NCI-H524 (cell line): Measurements from ENCODE around the gene ATAD3C.
"Not testable (repeated sequence)": the region's sequence is repeated elsewhere in the genome, so short reads cannot be mapped to it uniquely, and the experiment has no call there.

Source experiments
- DNase-seq, 2 experiments: peaks; one replicate each; lab custom pipeline; 2025; lab: John Stamatoyannopoulos, UW

Gene ATAD3C

GRCh38 chr1:1418464-1419362, 30.8 kb upstream of the ATAD3C start:
- no peak for DNase-seq

DNA sequence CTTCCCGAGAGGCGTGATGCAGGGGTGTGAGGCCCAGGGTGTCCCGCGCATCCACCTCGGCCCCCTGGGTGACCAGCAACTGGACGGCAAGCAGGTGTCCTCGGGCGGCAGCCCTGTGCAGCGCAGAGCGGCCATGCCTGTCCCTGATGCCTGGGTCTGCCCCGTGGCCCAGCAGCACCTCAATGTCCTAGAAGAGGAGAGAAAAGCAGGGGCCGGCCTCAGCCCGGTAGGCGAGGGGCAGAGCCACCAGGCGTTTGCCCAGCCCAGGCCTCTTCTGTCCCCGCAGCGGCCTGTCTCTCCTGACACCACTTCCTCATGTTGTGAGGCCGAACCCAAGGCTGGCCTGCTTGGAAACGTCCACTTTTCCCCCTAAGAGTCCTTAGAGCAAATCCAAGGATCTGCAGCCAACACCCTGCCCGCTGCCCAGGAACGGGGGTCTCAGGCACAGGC, 30.1 kb upstream of the ATAD3C start:
- DNase-seq: no peak

DNA sequence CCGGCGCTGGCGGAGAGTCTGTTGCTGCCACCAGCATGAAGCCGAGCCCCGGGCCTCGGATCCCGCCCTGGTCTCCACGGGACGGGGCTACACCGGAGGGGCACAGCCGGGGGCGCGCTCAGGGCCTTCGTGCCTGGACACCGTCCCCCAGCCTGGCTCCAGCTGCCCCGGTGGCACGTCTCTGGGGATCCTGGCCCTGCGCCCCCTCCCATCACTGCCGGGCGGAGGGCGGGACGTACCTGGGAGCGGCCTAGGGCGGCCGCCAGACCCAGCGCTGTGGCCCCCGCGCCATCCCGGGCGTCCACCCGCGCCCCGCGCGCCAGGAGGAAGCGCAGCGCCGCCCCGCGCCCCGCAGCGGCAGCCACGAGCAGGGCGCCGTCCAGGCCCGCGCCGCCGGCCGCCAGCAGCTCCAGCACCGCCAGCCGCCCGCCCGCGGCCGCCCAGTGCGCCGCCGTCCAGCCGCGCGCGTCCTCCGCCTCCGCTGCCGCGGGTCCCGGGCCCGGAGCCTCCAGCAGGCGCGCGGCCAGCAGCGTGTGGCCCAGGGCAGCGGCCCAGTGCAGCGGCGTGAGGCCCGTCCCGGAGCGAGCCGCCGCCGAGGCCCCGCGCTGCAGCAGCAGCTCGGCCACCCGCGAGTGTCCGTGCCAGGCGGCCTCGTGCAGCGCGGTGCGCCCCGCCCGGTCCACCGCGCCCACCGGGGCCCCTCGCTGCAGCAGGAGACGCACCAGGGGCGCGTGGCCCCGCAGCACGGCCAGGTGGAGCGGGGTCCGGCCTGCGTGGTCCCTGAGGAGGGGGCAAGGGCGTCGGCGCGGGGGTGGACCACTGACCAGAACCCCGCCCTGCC, 29.5 kb upstream of the ATAD3C start:
- DNase-seq: no peak

DNA sequence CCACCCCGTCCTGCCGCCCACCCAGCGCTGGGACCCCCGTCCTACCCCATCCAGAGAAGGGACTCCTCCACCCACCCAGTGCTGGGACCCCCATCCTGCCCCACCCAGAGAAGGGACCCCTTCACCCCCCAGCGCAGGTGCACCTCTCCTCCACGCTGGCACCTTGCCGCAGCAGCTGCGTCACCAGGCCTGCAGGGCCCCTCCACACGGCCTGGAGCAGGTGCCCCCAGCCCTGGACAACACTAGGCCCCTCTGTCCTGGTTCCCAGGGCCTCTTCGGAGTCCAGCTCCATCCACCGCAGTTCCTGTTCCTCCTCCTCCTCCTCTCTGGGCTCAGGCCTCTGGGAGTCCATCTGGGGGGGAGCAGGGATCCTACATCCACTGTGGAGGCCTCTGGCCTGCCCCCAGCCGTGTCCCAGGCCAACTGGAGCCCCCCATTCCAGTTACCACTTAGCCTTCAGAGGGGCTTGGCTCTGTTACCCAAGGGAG, 28.8 kb upstream of the ATAD3C start:
- DNase-seq: peak in 1 of 2 experiments; percentile 48

GRCh38 chr1:1421147-1421906, 28.2 kb upstream of the ATAD3C start, which contains the start of gene ANKRD65:
TSS of gene ANKRD65 (minus strand) at chr1:1421276. CDS start at chr1:1421005, 271 bp downstream.
- DNase-seq: peak; percentile 85 to 94

GRCh38 chr1:1421907-1422464, 27.5 kb upstream of the ATAD3C start:
- DNase-seq: no peak

DNA sequence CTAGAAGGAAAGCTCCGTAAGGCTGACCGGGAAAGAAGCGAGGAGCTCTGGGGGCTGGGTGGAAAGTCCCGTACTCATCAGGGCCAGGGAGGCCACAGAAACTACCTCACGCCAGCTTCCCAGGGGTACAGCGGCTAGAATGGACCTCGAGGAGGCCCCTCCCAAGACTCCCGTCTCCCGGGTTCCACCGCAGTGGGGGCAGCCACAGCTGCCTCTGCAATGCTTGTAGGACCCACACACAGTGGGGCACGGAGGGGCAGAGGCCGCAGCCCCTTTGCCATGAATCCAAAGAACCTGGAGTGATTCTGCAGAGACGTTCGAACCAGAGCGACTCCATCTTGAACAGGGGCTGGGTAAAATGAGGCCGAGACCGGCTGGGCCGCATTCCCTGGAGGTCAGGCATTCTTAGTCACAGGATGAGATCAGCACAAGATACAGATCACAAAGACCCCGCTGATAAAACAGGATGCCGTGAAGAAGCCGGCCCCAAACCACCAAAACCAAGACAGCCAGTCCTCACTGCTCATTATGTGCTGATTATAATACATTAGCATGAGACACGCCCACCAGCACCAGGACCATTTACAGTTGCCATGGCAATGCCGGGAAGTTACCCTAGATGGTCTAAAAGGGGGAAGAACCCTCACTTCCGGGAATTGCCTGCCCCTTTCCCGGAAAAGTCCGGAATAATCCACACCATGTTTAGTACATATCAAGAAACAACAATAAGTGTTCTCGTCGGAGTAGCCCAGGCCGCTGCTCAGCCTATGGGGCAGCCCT, 26.8 kb upstream of the ATAD3C start:
- DNase-seq: no peak

DNA sequence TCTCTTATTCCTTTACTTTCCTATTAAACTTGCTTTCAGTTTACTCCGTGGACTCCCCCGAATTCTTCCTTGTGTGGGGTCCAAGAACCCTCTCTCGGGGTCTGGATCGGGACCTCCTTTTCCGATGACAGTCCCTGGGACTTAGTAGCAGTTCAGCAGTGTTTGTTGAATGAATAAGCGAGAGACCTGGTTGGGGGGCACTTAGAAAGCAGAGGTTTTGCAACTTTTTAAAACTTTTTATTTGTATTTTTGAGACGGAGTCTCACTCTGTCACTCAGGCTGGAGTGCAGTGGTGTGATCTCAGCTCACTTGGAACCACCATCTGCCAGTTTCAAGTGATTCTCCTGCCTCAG, 26.3 kb upstream of the ATAD3C start:
- no peak for DNase-seq

GRCh38 chr1:1424707-1425106, 24.8 kb upstream of the ATAD3C start:
- no peak for DNase-seq

DNA sequence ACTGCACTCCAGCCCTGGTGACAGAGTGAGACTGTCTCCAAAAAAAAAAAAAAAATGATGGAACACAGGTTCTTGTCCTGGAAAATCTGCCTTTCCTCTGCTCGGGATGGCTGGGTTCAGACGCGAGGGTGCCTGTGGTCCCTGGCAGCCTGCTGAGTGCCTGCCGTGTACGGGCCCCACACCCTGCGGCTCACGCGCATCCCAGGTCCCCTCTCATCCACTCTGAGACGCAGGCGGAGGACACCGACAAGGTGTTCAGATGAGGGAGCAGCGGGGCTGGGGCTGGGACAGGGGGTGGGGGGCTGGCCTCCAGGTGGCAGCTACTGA, 24.1 kb upstream of the ATAD3C start:
- DNase-seq: no peak

GRCh38 chr1:1425753-1426495, 23.6 kb upstream of the ATAD3C start:
- DNase-seq: no peak

DNA sequence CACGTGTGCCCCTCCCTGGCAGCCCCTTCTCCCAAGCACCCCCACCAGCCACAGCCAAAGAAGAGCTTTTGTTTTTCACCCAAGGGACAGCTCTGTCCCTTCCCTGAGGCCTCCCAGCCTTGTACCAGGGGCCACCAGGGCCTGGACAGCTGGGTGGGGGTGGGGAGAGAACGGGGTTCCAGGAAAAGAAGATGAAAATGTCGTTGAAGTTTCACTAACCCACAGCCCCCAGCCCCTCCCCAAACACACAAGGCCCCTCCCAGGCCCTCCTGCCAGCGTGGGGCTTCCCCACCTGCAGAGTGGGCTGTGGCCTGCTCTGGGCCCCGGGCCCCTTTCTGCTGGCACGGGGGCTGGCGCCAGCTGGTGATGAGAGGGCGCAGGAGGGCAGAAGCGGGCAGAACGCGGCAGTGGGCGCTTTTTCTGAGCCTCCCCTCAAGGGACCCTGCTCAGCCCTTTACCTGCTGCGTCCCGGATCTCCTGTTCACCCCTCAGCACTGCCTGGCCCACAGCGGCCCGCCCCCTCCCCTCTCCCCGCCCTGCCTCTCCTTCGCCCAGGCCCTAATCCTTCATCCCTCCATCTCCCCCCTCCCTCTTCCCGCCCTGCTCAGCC, 22.9 kb upstream of the ATAD3C start:
- peak in 1 of 2 experiments; percentile 52 for DNase-seq

DNA sequence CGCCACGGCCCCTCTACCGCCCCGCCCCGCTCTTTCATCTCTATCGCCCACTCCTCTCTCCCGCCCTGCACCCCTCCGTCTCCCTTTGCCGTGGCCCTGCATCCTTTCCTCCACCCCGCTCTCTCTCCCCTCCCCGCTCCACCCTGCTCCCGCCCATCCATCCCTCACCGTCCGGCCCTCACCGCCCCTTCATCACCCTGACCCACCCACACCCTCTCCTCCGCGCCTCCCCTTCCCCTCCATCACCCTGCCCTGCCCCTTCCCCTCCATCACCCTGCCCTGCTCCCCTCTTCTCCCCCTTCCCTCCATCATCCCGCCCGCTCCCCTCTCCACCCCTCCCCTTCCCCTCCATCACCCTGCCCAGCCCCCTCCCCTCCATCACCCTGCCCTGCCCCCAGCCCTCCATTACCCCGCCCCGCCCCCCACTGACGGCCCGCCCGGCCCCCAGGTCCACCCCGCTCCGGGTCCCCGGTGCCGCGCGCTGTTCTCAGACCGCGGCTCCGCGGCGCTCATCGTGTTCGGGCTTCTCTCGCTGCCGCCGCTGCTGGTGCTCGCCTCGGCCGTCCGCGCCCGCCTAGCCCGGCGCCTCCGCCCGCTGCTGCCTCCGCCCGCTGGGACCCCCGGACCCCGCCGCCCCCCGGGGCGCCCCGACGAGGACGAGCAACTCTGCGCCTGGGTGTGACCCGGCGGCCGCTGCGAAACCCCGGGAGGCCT, 22.2 kb upstream of the ATAD3C start:
- DNase-seq: no peak

DNA sequence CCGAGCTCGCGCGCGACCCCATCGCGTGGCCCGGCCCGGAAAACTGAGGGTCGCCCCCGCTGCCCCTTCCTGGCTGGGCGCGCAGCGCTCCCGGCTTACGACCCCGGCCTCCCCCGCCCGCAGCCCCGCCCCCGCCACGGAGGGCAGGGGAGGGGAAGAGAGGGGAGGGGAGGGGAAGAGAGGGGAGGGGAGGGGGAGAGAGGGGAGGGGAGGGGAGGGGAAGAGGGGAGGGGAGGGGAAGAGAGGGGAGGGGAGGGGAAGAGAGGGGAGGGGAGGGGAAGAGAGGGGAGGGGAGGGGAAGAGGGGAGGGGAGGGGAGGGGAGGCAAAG, 21.7 kb upstream of the ATAD3C start:
- DNase-seq: no peak

DNA sequence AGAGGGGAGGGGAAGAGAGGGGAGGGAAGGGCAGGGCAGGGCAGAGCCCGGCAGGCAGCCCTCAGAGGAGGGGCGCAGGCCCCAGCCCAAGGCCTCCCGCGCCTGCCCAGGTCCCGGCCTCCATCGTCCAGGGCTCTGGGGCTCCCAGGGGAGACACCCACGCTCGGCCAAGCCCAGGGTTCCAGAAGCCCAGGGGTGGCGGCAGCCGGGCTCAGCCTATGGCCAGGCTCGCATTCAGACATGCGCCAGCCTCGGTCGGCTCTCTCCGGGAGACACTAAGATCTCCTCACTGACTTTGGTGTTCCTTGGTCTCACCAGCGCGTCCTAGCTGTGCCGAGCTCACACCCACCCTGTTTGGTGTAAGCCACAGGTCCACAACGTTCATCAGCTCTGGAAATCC, 21.3 kb upstream of the ATAD3C start:
- no peak for DNase-seq

- not testable (repeated sequence) for DNase-seq
Measured at GRCh38 chr1:1428967-1429366, 20.5 kb upstream of the ATAD3C start.

GRCh38 chr1:1429671-1430073, 19.8 kb upstream of the ATAD3C start:
- no peak for DNase-seq

GRCh38 chr1:1430114-1430982, 19.1 kb upstream of the ATAD3C start:
- DNase-seq: peak; percentile 53 to 87
